Measurements from ENCODE around the gene CRTAC1. TPM values are rescaled to one million over a fixed set of nuclear protein-coding genes. Genes with fewer than 3 reads are reported as not detected.

The CRTAC1 gene
- total RNA-seq, 1 experiment from 2014 or later = 0.46 TPM

DNA sequence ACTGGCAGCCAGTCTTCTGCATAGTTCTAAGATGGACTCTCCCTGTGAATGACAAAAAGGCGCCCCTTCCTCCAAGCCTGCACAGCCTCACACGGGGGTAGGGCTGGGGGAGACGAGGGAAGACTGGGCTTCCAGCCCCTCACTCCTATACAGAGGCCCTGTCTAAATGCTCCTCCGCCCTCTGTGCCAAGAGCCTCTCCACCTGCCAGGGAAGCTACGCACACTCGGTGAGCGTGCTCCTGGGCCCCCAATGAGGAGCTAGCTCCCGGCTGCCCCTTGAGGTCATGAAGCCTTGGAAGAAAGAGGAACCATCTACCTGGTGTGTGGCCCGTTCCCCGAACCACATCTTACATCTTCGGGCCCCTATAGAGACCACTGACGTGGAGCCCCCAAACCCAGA lies 54.8 kb downstream of the CRTAC1 start:
- no peak overlapping the region for H3K4ac ChIP-seq (ENCODE audit: low read depth, low read length)
- H2BK12ac ChIP-seq (ENCODE audit: insufficient read length, low read depth, low read length) = no peak overlapping the region
- no peaks in the 10 kb centered on the region for H3K79me1 ChIP-seq (ENCODE audit: insufficient read depth, low read depth, low read length, poor library complexity, severe bottlenecking)
- no peaks in the 10 kb centered on the region for H3K23me2 ChIP-seq (ENCODE audit: insufficient read length, low read depth, low read length, poor library complexity, severe bottlenecking)
- no peak overlapping the region for H2BK15ac ChIP-seq (ENCODE audit: low read depth, low read length)
- no peak overlapping the region for H4K8ac ChIP-seq (replicated peaks; ENCODE audit: insufficient read length, low read depth, low read length)
- no peak overlapping the region for H2AK5ac ChIP-seq (ENCODE audit: insufficient read length, low read length)
- Mint-ChIP-seq H3K27me3 (ENCODE audit: low read depth) (peaks cover 82% of the 10 kb centered on the region), H3K4me1 (peaks cover 5 to 11% of the 10 kb centered on the region in 2 experiments), H3K4me3 (peak overlapping the region in 1 of 2 experiments; percentile 51; a peak in 1 of 5 replicates), H3K9me3 (no peaks in the 10 kb centered on the region), H3K36me3 (ENCODE audit: insufficient read depth in 1 of 3, low read depth in 3 of 3) (no peaks in the 10 kb centered on the region), H3K27ac (no peak overlapping the region)
- no peak overlapping the region for H2BK120ac ChIP-seq (ENCODE audit: low read depth, low read length, poor library complexity, severe bottlenecking)
- H2BK5ac ChIP-seq (ENCODE audit: insufficient read length, low read length) = no peak overlapping the region
- H3K18ac ChIP-seq (ENCODE audit: insufficient read length, low read depth, low read length) = no peak overlapping the region
- no peak overlapping the region for H2AFZ ChIP-seq (ENCODE audit: low read length)
- H3K4me1 ChIP-seq (ENCODE audit: insufficient read depth, low read length) = no peaks in the 10 kb centered on the region
- H4K5ac ChIP-seq (ENCODE audit: insufficient read length, low read depth, low read length) = no peak overlapping the region
- H2BK20ac ChIP-seq (ENCODE audit: low read depth, low read length, poor library complexity, severe bottlenecking) = no peak overlapping the region
- H3K79me2 ChIP-seq (ENCODE audit: insufficient read depth, low read length) = no peaks in the 10 kb centered on the region
- H3K27me3 ChIP-seq (ENCODE audit: insufficient read depth, low read length) = peaks cover 14% of the 10 kb centered on the region; the same call in 1 of the 2 replicates
- H3T11ph ChIP-seq (ENCODE audit: low read length) = no peak overlapping the region
- H3K23ac ChIP-seq (ENCODE audit: insufficient read length, low read depth, low read length) = no peak overlapping the region
- H3K4me2 ChIP-seq (ENCODE audit: insufficient read depth, insufficient read length, low read length) = peak overlapping the region; percentile 61
- no peak for DNase-seq
- no peak overlapping the region for H4K91ac ChIP-seq (ENCODE audit: insufficient read length, low read depth, low read length)
- no peak for TF ChIP-seq CTCF (conservative IDR thresholded peaks at IDR 0.05)
- H3K27ac ChIP-seq (ENCODE audit: insufficient read length, low read depth, low read length) = no peak overlapping the region
- no peaks in the 10 kb centered on the region for H4K20me1 ChIP-seq (ENCODE audit: control insufficient read depth, insufficient read depth, insufficient read length)
- H3K56ac ChIP-seq (ENCODE audit: insufficient read length, low read depth, low read length) = no peak overlapping the region
- no peak overlapping the region for H3K9ac ChIP-seq (ENCODE audit: extremely low read depth, insufficient read length, low read length)
- no peak overlapping the region for H3K14ac ChIP-seq (ENCODE audit: insufficient read depth, low read length)
- WGBS (ENCODE audit: extremely low coverage, insufficient read length, low lambda C conversion rate) = no CpG with 5 or more reads among the region's 12 CpGs
- no peaks in the 10 kb centered on the region for H3K9me3 ChIP-seq (ENCODE audit: control insufficient read depth, low read depth, low read length)

All from H9 (cell line).